Activated T-cell treated with anti-CD3 and anti-CD28 coated beads for 24 hours (primary cell): ENCODE measurements around the gene LIMS1.
"Not testable (repeated sequence)": the region's sequence is repeated elsewhere in the genome, so short reads cannot be mapped to it uniquely, and the experiment has no call there.

Source experiments
- DNase-seq: peaks from one replicate; pipeline ENCODE4 v3.0.0-alpha.2; 2020; ENCODE audit warnings: low read depth

Gene LIMS1

GRCh38 chr2:108533832-108534583 lies at the start of gene LIMS1:
LIMS1 (plus strand) TSS chr2:108534470; CDS start chr2:108534563, 93 bp downstream.
- DNase-seq, result peak; percentile 82

GRCh38 chr2:108485253-108485652 lies 49.0 kb upstream of the LIMS1 start:
- no peak for DNase-seq

- DNase-seq, result no peak
Observed at GRCh38 chr2:108490506-108491122, 43.7 kb upstream of the LIMS1 start.

- DNase-seq, result no peak
Observed at GRCh38 chr2:108491848-108492247, 42.4 kb upstream of the LIMS1 start.

- no peak for DNase-seq
Observed at GRCh38 chr2:108492364-108492763, 41.9 kb upstream of the LIMS1 start.

GRCh38 chr2:108496167-108496566 lies 38.1 kb upstream of the LIMS1 start:
- not testable (repeated sequence) for DNase-seq

- not testable (repeated sequence) for DNase-seq
Observed at GRCh38 chr2:108507620-108508019, 26.6 kb upstream of the LIMS1 start.

- not testable (repeated sequence) for DNase-seq
Observed at GRCh38 chr2:108512431-108512830, 21.8 kb upstream of the LIMS1 start.

- DNase-seq, result not testable (repeated sequence)
Observed at GRCh38 chr2:108514478-108514877, 19.8 kb upstream of the LIMS1 start.

GRCh38 chr2:108524688-108525087 lies 9.6 kb upstream of the LIMS1 start:
- DNase-seq, result not testable (repeated sequence)

GRCh38 chr2:108525258-108525657 lies 9.0 kb upstream of the LIMS1 start:
- not testable (repeated sequence) for DNase-seq

- DNase-seq, result no peak
Observed at GRCh38 chr2:108531674-108532055, 2.6 kb upstream of the LIMS1 start.

- peak; percentile 12 for DNase-seq
Observed at GRCh38 chr2:108534584-108535356, 500 bp downstream of the LIMS1 start.

- no peak for DNase-seq
Observed at GRCh38 chr2:108535357-108535631, 1.0 kb downstream of the LIMS1 start.

- no peak for DNase-seq
Observed at GRCh38 chr2:108536133-108536780, 2.0 kb downstream of the LIMS1 start.

- DNase-seq, result no peak
Observed at GRCh38 chr2:108536911-108537310, 2.6 kb downstream of the LIMS1 start.

- DNase-seq, result no peak
Observed at GRCh38 chr2:108538000-108538625, 3.8 kb downstream of the LIMS1 start.

GRCh38 chr2:108541451-108541850 lies 7.2 kb downstream of the LIMS1 start:
- DNase-seq, result no peak

- DNase-seq, result no peak
Observed at GRCh38 chr2:108542071-108542470, 7.8 kb downstream of the LIMS1 start.

GRCh38 chr2:108547606-108548005 lies 13.3 kb downstream of the LIMS1 start:
- no peak for DNase-seq

GRCh38 chr2:108548208-108549003 lies 14.1 kb downstream of the LIMS1 start:
- no peak for DNase-seq
